Activated CD4-positive, alpha-beta T cell treated with anti-CD3 and anti-CD28 coated beads, Interleukin-10, Interleukin-2, amounts not matched to agents 100 ng/mL and 50 ng/mL, durations not matched to agents 16 hours and 8 hours (primary cell): ENCODE results near the gene CCDC146.
"Not testable (repeated sequence)": the region's sequence is repeated elsewhere in the genome, so short reads cannot be mapped to it uniquely, and the experiment has no call there.

Source experiments
- DNase-seq: peaks from one replicate; pipeline ENCODE4 v3.0.0-alpha.2; 2020

Gene CCDC146, protein sequence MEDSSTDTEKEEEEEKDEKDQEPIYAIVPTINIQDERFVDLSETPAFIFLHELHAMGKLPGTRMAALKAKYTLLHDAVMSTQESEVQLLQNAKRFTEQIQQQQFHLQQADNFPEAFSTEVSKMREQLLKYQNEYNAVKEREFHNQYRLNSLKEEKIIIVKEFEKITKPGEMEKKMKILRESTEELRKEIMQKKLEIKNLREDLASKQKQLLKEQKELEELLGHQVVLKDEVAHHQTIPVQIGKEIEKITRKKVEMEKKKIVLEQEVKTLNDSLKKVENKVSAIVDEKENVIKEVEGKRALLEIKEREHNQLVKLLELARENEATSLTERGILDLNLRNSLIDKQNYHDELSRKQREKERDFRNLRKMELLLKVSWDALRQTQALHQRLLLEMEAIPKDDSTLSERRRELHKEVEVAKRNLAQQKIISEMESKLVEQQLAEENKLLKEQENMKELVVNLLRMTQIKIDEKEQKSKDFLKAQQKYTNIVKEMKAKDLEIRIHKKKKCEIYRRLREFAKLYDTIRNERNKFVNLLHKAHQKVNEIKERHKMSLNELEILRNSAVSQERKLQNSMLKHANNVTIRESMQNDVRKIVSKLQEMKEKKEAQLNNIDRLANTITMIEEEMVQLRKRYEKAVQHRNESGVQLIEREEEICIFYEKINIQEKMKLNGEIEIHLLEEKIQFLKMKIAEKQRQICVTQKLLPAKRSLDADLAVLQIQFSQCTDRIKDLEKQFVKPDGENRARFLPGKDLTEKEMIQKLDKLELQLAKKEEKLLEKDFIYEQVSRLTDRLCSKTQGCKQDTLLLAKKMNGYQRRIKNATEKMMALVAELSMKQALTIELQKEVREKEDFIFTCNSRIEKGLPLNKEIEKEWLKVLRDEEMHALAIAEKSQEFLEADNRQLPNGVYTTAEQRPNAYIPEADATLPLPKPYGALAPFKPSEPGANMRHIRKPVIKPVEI

DNA sequence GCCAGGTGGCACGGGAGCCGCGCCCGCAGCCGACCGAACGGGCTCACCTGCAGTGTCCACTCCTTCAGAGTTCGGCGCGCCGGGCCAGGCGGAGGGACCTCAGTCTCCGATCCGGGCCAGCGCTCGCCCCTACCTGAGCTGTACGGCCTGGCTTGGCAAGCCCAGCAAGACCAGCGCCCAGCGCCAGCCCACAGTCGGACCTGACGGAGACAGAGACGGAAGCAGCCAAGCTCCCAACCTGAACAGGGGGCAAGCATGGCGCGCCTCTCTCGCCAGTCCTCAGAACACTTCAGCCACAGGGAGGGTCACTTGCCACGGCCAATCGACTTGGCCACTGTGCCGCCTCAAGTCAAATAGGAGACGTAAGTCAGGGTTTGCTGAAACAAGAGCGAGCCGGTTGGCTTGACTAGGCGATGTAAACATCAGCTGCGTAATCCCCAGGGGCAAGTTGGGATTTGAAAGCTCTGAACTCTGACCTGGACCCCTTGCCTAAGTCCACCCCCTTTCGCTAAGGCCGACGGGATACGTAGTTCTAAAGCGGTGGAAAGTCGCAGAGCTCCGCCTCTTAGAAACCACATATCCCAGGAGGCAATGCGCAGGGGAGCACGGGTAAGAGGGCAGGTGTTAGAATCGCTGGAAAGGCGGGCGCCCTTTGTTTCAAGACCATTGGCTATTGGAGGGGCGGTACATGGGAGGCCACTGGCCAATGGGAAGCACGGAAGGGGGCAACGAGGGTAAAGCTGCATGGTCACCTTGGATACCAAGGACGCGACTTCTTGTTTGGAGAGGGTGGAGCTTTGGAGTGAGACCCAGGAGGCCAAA, at the start of gene CCDC146:
CCDC146 (plus strand) TSS at position 756 of the 822 bp plus-strand sequence. CDS start 45,054 bp downstream, outside the sequence.
- DNase-seq, result peak; percentile 99

- not testable (repeated sequence) for DNase-seq
Measured at GRCh38 chr7:77074786-77075396, 47.5 kb upstream of the CCDC146 start.

DNA sequence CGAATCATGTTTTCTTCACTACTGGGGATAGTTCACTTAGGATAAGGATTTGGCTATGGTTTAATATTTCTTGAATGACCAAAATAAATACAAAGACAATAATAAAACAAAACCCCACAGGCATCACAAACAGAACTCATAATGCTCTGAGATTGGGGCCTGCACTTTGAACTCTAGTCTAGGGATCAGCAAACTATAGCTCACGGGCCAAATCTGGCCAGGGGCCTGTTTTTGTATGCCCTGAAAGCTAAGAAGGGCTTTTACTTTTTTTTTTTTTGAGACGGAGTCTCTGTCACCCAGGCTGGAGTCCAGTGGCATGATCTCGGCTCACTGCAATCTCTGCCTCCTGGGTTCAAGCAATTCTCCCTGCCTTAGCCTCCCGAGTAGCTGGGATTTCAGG, 45.4 kb upstream of the CCDC146 start:
- not testable (repeated sequence) for DNase-seq

GRCh38 chr7:77079112-77079511, 43.3 kb upstream of the CCDC146 start:
- not testable (repeated sequence) for DNase-seq

DNA sequence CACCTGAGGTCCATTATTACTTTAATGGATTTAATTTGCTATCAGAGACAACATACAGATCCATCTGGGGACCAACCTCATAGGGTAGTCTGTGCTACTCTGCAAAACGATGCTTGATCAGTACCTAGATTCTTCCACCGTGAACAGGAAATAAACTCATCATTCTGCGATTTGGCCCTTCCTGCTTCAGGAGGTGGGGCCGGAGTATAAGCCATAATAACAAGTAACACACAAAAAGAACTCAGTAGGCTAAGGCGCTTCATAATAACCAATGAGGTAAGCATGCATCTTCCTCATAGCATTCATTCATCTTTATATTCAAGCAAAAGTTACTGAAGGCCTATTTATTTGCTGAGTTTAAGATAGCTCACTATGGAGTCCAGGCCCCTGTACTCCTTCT, 42.8 kb upstream of the CCDC146 start:
- DNase-seq, result peak; percentile 4

- not testable (repeated sequence) for DNase-seq
Measured at GRCh38 chr7:77080236-77080635, 42.2 kb upstream of the CCDC146 start.

DNA sequence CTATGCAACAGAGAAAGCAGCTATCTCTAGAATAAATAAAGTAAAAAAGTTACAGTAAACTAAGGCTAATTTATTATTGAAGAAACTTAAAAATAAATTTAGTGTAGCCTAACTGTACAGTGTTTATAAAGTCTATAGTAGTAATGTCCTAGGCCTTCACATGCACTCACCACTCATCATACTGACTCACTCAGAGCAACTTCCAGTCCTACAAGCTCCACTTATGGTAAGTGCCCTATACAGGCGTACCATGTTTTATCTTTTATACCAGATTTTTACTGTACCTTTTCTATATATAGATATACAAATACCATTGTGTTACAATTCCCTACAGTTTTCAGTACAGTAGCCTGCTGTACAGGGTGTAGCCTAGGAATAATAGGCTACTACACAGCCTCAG, 40.2 kb upstream of the CCDC146 start:
- DNase-seq, result not testable (repeated sequence)

DNA sequence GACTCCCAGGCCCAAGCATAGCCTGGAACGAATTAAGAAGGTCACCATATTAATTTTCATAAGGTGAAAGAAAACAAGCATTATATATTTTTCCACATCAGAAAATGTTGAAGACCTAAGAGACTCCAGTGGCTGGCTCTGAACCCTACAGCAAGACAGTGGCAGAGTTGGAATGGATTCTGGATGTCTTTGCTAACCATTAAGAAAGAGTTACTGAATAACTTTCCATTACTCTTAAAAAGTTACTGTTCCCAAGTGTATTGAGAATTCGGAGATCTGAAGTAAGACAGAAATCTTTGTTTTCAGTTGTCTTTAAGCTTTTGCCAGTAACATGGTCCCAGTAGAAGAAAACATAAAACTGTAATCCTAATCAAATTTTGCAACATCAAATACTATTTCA, 30.1 kb upstream of the CCDC146 start:
- not testable (repeated sequence) for DNase-seq

DNA sequence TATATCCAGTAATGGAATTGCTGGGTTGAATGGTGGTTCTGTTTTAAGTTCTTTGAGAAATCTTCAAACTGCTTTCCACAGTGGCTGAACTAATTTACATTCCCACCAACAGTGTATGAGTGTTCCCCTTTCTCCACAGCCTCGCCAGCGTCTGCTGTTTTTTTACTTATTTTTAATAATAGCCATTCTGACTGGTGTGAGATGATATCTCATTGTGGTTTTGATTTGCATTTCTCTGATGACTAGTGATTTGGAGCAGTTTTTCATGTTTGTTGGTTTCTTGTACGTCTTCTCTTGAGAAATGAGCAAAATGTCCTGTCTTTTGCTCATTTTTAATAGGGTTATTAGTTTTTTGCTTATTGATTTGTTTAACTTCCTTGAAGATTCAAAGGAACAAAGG, 21.9 kb upstream of the CCDC146 start:
- not testable (repeated sequence) for DNase-seq

DNA sequence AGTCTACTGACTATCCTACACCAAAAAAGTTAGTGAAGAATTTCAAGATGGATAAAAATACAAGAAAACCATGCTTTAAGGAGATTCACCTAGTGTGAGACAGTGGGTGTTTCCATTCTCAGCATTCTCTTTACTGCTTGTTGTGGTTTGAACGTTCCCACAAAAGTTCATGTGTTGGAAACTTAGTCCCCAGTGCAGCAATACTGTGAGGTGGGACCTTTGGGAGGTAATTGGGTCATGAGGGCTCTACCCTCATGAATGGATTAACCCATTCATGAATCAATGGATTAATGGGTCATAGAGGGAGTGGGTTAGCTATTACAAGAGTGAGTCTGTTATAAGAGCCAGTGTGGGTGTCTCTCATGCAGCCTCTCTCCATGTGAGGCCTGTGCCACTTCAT, 21.2 kb upstream of the CCDC146 start:
- DNase-seq, result not testable (repeated sequence)

DNA sequence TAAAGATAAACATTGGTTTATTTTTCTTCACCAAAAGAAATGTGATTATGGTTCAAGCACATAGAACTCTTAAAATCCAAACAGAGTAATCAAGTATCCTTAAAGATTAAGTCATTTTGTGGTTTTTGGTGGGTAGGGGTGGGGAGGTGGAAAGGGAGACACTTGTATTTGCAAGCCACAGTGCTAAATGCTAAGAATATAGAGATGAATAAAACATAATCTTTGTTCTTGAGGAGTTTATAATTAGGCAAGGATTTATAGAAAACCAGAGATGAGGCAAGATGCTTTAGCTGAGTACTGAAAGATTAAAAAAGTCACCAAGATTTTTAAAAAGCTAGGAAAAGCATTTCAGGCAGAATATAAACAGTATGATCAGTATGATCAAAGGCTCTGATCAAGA, 19.7 kb upstream of the CCDC146 start:
- DNase-seq, result not testable (repeated sequence)

GRCh38 chr7:77105904-77106303, 16.5 kb upstream of the CCDC146 start:
- DNase-seq, result not testable (repeated sequence)

- not testable (repeated sequence) for DNase-seq
Measured at GRCh38 chr7:77107659-77108058, 14.8 kb upstream of the CCDC146 start.

- DNase-seq, result not testable (repeated sequence)
Measured at GRCh38 chr7:77108362-77108761, 14.1 kb upstream of the CCDC146 start.

DNA sequence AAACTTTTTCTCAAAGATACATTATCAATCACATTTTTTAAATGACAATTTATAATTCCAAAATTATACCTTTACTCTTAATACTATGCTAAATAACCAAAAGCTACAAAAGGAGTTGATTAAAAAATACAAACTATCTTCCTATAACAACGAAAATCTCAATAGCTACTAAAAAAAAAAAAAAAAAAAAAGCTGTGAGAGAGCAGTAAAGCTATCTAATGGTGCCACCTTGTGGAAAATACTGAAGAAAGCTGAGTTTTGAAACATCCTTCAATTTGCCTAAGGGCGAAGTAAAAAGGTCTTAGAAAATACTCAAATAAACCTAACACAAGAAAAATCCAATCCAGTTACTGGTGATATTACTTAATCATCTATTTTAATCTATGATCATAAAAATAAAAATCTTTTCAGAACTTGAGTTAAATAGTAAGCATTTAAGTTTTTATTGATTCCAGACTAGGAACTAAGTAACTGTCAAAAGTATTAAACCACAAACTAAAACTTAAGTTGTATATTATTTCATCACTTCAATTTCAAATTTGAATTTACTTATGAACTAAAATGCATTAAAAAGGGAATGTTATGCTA, 9.6 kb upstream of the CCDC146 start:
- DNase-seq, result not testable (repeated sequence)

DNA sequence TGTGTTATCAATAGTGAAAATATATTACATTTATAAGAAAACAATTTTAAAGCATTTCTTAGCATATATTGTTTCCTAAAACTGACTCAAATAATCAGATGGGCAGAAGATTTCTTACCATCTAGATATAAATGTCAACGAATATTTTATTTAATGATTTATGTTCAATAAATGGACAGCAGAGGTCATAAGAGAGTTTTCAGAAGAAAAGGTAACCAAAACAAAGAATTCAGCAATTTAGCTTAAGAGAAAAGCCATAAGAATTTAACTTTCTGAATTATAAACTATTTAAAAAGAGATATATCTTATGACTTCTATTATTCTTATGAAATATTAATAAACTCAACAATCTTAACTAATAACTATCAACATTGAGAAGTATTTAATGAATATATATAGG, 3.1 kb downstream of the CCDC146 start:
- not testable (repeated sequence) for DNase-seq

DNA sequence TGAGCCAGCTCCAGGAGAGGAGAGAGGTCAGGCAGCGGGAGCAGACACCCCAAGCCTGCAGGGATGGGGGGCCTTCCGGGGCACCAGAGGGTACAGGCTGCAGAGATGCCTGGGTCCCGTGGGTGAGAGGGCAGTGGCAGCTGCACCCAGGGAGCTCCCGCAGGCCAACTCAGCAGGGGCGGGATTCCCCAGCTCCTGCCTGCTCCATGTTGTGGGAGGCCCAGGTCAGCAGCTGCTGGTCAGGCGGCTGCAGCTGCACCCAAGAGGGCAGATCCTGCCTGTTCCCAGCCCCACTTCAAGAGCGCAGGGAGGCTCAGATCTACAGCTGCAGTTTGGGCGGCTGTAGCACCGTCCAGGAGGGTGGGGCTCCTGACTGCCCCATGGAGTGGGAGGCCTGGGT, 4.6 kb downstream of the CCDC146 start:
- DNase-seq, result not testable (repeated sequence)

DNA sequence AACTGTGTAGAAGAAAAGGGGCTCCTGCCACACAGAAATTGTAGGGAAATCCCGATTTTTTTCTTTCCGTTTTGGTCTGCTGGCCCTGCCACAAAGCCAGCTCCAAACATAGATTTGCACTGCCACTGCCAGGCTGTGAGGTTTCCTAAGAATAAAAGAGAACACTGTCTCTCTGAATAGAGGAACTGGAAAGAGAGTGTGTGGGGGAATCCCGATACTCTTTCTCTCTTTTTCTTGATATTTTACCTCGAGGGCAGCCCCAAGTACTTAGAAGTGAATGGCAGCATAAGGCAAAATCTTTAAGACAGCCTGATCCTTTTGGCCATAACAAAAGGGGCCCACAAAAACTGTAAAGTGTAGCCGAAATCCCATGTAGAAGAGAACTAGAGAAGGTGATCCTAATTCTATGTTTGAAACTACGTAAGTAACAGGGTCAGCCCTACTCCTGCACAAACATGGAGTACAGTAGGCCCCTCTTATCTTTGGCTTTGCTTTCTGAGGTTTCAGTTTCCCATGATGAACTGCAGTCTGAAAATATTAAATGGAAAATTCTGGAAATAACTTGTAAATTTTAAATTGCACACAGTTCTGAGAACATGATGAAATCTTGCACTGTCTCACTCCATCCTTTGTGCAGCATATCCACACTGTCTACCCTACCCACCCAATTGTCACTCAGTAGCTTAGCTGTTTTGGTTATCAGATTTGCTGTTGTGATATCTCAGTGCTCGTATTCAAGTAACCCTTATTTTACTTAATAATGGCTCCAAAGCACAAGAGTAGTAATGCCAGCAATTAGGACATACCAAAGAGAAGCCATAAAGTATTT, 6.4 kb downstream of the CCDC146 start:
- not testable (repeated sequence) for DNase-seq

GRCh38 chr7:77131781-77132180, 9.4 kb downstream of the CCDC146 start:
- DNase-seq, result not testable (repeated sequence)

DNA sequence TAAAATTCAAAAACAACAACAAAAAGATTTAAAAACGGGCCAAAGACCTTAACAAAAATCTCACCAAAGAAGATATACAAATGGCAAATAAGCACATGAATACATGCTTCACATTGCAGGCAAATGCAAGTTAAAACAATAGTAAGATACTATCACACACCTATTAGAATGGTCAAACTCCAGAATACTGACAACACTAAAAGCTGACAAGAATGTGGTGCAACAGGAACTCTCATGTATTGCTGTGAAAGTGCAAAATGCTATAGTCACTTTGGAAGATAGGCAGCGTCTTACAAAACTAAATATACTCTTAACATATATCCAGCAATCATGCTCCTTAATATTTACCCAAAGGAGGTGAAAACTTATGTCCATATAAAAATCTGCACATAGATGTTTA, 16.3 kb downstream of the CCDC146 start:
- not testable (repeated sequence) for DNase-seq

DNA sequence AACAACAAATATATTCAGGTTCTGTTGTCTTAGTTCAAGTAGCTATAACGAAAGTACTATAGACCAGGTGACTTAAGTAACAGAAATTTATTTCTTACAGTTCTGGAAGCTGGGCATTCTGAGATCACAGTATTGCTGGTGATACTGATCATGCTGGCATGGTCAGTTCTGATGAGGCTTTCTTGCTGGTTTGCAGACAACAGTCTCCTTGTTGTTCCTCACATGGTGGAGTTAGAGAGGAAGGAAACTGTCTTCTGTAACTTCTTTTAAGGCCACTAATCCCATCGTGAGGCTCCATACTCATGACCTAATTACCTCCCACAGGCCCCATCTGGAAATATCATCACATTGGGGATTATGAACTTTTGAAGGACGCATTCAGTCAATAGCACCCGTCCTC, 17.9 kb downstream of the CCDC146 start:
- DNase-seq, result not testable (repeated sequence)
